Mammary epithelial cell (primary cell): ENCODE results near the gene TMEM106C.

Experiments used
- EZH2 ChIP-seq: IDR thresholded peaks from 2 replicates; pipeline ENCODE4 v1.6.1; 2012; ENCODE audit warnings: low read length, inconsistent platforms, borderline replicate concordance
- TF ChIP-seq, protein P1 (sequence below), 2 donors: IDR thresholded peaks in 1 of 2; conservative IDR thresholded peaks in 1 of 2; 2 replicates each; pipeline ENCODE4 v1.5.1; 2011 to 2012; ENCODE audit warnings: inconsistent platforms in 2 of 2, low read length in 2 of 2, mild to moderate bottlenecking in 2 of 2, control low read depth in 1 of 2, low read depth in 1 of 2; ENCODE audit not compliant: insufficient read depth in 1 of 2; ENCODE audit errors: extremely low read depth in 1 of 2

DNA sequence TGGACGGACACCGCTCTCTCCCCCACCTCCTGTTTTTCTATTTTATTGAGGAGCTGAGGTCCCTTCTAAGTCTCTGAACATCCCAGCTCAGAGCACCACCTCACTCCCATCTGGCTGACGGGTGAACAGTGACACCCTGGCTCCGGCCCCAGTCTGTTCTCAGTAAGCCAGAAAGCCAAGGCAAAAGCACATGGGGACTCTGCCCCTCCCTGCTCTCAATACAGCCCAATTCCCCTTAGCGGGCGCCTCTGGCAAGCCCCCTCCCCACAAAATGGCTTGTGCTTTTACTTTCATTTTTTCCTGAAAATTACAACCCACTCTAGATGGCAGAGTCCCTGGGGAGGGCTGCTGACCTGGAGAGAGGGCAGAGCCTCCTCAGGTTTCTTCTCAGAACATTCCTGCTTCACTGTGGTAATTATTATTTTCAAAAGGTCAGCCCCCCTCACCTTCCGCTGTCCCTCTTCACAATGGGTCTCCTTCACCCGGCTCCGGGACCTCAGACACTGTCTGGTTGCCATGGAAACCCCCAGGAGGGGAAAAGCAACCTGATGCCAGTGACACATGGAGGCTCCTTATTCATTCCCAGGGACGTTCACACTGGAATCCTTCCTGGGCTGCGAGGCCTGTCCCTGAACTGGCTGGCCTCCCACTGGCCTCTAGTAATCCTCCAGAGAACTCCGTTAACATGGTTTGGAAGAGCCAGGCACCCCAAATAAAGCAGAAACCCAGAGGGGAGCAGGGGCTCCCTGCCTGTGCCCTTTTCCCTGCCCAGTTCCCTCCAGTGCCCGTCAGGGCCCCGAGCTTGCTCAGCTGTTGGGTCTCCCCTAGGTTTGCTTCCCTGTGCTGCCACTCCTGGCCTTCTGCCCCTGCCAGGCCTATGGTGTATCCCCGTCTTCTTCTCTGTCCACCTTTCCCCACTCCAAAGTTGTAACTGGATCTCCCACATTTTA lies 25.0 kb downstream of the TMEM106C start:
- TF ChIP-seq, protein P1, sequence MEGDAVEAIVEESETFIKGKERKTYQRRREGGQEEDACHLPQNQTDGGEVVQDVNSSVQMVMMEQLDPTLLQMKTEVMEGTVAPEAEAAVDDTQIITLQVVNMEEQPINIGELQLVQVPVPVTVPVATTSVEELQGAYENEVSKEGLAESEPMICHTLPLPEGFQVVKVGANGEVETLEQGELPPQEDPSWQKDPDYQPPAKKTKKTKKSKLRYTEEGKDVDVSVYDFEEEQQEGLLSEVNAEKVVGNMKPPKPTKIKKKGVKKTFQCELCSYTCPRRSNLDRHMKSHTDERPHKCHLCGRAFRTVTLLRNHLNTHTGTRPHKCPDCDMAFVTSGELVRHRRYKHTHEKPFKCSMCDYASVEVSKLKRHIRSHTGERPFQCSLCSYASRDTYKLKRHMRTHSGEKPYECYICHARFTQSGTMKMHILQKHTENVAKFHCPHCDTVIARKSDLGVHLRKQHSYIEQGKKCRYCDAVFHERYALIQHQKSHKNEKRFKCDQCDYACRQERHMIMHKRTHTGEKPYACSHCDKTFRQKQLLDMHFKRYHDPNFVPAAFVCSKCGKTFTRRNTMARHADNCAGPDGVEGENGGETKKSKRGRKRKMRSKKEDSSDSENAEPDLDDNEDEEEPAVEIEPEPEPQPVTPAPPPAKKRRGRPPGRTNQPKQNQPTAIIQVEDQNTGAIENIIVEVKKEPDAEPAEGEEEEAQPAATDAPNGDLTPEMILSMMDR (conservative IDR thresholded peaks at IDR 0.05 in 1 of 2, IDR thresholded peaks at IDR 0.05 in 1 of 2; ENCODE audit: extremely low read depth in 1 of 2, insufficient read depth in 1 of 2, low read depth in 1 of 2, low read length in 2 of 2): no peak
- no peak for TF ChIP-seq EZH2
